Measurements from ENCODE around the gene ANKS1B.

The ANKS1B gene

GRCh38 chr12:99914206-99914605 lies 70.5 kb downstream of the ANKS1B start:
- ChIA-PET CTCF (no interaction called here), POLR2A (no interaction called here)
- Histone ChIP-seq H3K27ac (ENCODE audit: extremely low read depth, low read depth, low read length) (no peak overlapping the region), H3K9me3 (ENCODE audit: control insufficient read depth, insufficient read depth, low read depth, low read length) (no peaks in the 10 kb centered on the region), H3K36me3 (ENCODE audit: control insufficient read depth in 2 of 2, insufficient read depth in 1 of 2, low read length in 2 of 2) (no peaks in the 10 kb centered on the region), H3K4me3 (ENCODE audit: low read depth, low read length) (no peak overlapping the region), H3K4me1 (ENCODE audit: control insufficient read depth, insufficient read depth, low read length) (peaks cover 3% of the 10 kb centered on the region; the same call in 1 of the 2 replicates)
- TF ChIP-seq MYNN (tag by site-specific recombination; IDR thresholded peaks at IDR 0.05; ENCODE audit: borderline replicate concordance) (no peak), PRDM6 (tag by site-specific recombination; IDR thresholded peaks at IDR 0.05) (0 out of 2 replicates have a peak, but pooled peaks have one; percentile 17)

GRCh38 chr12:99911967-99912366 lies 72.8 kb downstream of the ANKS1B start:
- H3K4me3 ChIP-seq (ENCODE audit: low read depth, low read length) = no peak overlapping the region
- H3K27ac ChIP-seq (ENCODE audit: extremely low read depth, low read depth, low read length) = no peak overlapping the region
- POLR2A ChIA-PET = no interaction called here
- H3K4me1 ChIP-seq (ENCODE audit: control insufficient read depth, insufficient read depth, low read length) = peaks cover 3% of the 10 kb centered on the region; the same call in 1 of the 2 replicates
- TF ChIP-seq ZNF223 (tag by site-specific recombination; IDR thresholded peaks at IDR 0.05) (no peak), ZNF175 (tag by site-specific recombination; IDR thresholded peaks at IDR 0.05) (no peak), ZNF549 (tag by site-specific recombination; IDR thresholded peaks at IDR 0.05) (peak; percentile 91)
- CTCF ChIA-PET = no interaction called here
- H3K9me3 ChIP-seq (ENCODE audit: control insufficient read depth, insufficient read depth, low read depth, low read length) = no peaks in the 10 kb centered on the region
- H3K36me3 ChIP-seq (ENCODE audit: control insufficient read depth in 2 of 2, insufficient read depth in 1 of 2, low read length in 2 of 2) = no peaks in the 10 kb centered on the region

- TF ChIP-seq ZNF510 (tag by site-specific recombination; IDR thresholded peaks at IDR 0.05; ENCODE audit: insufficient replicate concordance) = no peak
- TF ChIP-seq GLI4 (tag by site-specific recombination; IDR thresholded peaks at IDR 0.05) = no peak
- no peak for TF ChIP-seq ZNF623 (tag by site-specific recombination; IDR thresholded peaks at IDR 0.05)
- no peak for TF ChIP-seq ZBTB26 (tag by site-specific recombination; optimal IDR thresholded peaks at IDR 0.05)
- no peak for TF ChIP-seq ZNF692 (tag by site-specific recombination; IDR thresholded peaks at IDR 0.05)
- no peak for TF ChIP-seq ZNF513 (tag by site-specific recombination; IDR thresholded peaks at IDR 0.05)
- no peak for TF ChIP-seq ZNF292 (tag by site-specific recombination; IDR thresholded peaks at IDR 0.05; ENCODE audit: borderline replicate concordance, low read depth)
- no peak for TF ChIP-seq ZNF184 (tag by site-specific recombination; IDR thresholded peaks at IDR 0.05)
- no peak for TF ChIP-seq ZNF600 (tag by site-specific recombination; IDR thresholded peaks at IDR 0.05)
- no peak for TF ChIP-seq ZNF837 (tag by site-specific recombination; IDR thresholded peaks at IDR 0.05)
- TF ChIP-seq ZNF629 (tag by site-specific recombination; IDR thresholded peaks at IDR 0.05) = no peak
- no peak for TF ChIP-seq ZNF658 (tag by site-specific recombination; IDR thresholded peaks at IDR 0.05)
- TF ChIP-seq ZBTB1 (tag by site-specific recombination; IDR thresholded peaks at IDR 0.05) = no peak
- TF ChIP-seq ZNF639 (tag by site-specific recombination; IDR thresholded peaks at IDR 0.05) = no peak
- TF ChIP-seq ZBTB7A (tag by site-specific recombination; IDR thresholded peaks at IDR 0.05; ENCODE audit: low read depth) = no peak
- TF ChIP-seq ZNF747 (tag by site-specific recombination; IDR thresholded peaks at IDR 0.05) = no peak
- Histone ChIP-seq H3K4me3 (ENCODE audit: low read depth, low read length) (no peak overlapping the region), H3K27ac (ENCODE audit: extremely low read depth, low read depth, low read length) (no peak overlapping the region), H3K36me3 (ENCODE audit: control insufficient read depth in 2 of 2, insufficient read depth in 1 of 2, low read length in 2 of 2) (no peaks in the 10 kb centered on the region), H3K9me3 (ENCODE audit: control insufficient read depth, insufficient read depth, low read depth, low read length) (no peaks in the 10 kb centered on the region), H3K4me1 (ENCODE audit: control insufficient read depth, insufficient read depth, low read length) (peaks cover 3% of the 10 kb centered on the region; the same call in 1 of the 2 replicates)
- CTCF ChIA-PET = no interaction called here
- POLR2A ChIA-PET = no interaction called here
Observed at GRCh38 chr12:99911081-99911480, 73.7 kb downstream of the ANKS1B start.

All from HEK293 (cell line).